Activated T-cell treated with anti-CD3 and anti-CD28 coated beads, Interleukin-2, amount 50 U/mL, for 48 hours (primary cell): Measurements from ENCODE around the gene ZBTB37.
"Not testable (repeated sequence)": the region's sequence is repeated elsewhere in the genome, so short reads cannot be mapped to it uniquely, and the experiment has no call there.

ENCODE experiments used
- DNase-seq, 2 experiments: peaks; one replicate each; pipeline ENCODE4 v3.0.0-alpha.2; 2020

ZBTB37 gene

DNA sequence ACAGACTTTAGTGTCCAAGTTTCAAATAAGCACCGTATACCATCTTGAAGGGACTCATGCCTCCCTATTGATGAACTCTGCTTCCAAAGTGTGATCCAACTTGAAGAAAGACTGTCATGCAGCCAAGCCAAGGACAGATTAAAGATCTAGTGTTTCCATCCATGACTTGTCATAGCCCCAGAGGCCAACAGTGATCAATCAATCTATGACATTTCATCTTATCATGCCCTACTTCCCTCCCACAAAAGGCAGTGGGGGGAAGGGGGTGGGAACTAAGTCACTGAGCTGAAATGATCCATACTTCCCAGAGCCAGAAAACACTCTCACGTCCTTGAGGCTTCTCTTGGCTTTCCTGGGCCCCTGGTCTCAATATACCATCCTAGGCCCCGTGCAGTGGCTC is 44.9 kb downstream of the ZBTB37 start:
- DNase-seq = no peak

DNA sequence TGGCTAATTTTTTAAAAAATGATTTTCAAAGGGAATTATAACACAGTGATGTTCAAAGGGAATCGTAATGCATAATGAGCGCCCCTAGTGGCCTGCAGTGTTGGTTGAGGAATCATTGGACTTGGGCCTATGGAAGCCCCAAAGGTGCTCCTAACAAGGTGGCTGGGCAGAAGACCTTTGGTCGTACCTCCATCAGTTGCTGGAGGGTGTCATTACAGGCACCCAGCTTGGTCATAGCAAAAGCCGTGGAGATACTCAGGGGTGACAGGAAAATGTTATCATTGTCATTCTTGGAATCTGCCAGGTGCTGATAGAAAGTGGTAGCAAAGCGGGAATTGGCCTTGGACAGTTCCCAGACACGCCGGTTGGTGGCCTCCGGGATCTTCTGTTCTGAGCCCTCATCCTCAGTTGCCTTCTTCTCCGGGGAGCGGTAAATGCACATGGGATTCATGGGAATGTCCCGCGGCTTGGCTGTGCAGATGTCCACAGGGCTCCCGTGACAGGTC is 46.2 kb downstream of the ZBTB37 start:
- peak; percentile 49 to 51 for DNase-seq

DNA sequence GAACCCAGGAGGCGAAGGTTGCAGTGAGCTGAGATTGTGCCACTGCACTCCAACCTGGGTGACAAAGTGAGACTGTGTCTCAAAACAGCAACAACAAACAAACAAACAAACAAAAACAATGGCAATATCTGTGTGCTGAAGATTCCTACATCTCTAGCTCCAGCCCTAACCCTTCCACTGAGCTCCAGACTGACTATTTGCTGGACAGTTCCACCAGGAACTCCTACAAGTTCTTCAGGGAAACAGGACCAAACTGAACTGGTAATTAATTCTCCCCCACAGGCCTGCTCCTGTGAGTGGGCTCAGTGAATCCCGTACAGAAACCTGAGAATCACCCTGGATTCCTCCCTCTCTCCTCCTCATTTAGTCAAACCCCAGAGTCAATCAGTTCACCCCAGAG is 47.4 kb downstream of the ZBTB37 start:
- DNase-seq = no peak

DNA sequence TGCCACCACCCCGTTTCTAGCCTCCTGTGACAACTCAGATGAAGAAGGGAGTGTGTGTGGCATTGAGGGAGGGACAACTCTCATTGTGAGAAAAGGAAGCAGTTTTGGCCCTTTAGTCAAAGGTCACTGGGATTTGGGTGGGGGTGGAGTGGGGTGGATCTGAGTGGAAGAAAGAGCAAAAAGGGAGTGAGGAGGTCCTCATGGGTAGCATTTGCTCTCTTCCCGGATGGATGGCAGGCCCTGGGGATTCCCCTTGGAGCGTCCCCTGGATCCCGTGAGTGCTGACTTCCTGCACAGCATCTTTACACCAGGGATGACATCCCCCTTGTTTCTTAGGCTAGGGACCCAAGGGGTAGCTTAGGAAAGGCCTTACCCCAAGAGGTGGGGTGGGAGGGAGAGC is 48.5 kb downstream of the ZBTB37 start:
- no peak for DNase-seq

DNA sequence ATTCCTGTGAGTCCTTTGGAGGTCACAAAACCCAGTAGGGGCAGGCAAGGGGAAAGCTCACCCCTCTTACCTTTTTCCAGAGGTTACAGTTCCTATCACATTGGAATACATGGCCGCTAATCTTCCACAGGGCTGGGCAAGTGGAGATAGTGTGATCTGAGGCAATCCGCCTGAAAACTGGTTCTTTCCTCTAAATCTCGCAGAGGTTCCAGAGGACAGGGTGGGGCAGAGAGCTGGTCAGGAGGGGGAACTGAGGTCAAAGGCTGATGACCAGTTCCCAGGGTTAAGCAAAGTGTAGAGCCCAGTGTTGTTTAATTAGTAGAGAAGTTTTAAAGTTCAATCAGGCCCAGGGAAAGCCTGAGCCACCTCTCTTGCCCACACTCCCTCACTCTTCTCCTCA is 49.0 kb downstream of the ZBTB37 start, which contains the start of gene SERPINC1:
TSS of gene SERPINC1 (minus strand) at position 179 of the 400 bp plus-strand sequence. CDS start at position 111, 68 bp downstream.
- no peak for DNase-seq

DNA sequence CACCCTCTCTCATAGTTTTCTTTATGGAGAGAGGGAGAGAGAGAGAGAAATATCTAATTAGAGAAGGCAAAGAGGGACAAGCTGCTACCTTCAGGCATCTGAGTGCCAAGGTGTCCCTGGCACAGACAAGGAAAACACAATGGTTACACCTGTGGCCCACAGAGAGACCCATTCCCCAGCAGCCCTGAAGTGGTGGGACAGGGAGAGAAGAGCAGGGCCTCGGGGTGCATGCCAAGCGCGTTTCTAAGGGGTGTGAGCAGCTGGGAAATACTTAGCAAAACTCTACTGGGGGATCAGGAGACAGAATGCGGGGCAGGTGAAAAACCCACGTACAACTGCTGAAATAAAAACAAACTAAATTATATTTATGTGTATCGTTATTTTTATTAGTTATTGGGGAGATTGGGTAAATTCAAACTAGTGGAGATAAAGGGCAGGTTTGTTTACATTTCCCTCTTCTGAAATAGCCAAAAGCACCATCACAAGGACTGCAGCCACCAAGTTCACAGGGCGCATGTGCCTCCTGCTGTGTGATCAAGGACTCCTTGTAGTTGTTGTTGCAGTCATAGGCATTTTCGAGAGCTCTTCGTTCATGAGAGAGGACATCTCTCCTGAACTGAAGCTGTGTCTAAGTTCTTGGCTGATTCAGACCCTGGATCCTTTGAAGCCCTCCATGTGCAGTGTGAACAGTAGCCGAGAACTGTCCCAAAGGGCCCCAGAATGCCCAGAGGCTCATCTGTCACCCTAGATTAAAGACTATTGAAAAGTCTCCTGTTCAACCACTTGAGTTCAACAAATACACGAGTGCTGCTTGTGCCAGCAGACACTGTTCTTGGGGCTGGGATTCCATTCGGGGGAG is 49.7 kb downstream of the ZBTB37 start:
- no peak for DNase-seq

DNA sequence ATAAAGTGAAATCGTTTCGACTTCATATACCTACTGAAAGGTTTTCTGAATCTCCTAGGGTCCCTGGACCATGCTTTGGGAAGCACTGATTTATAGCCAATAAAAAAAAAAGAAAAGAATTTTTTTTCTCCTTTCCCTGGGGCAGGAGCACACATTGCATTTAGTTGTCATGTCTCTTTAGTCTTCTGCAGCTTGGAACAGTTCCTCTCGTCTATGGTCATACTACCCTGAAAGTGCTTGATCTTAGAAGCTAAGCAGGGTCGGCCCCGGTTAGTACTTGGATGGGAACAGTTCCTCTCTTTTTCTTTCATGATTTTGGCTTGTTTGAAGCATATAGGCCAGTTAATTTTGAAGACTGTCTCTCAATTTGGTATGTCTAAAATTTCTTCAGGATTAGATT is 52.7 kb downstream of the ZBTB37 start:
- DNase-seq = no peak

DNA sequence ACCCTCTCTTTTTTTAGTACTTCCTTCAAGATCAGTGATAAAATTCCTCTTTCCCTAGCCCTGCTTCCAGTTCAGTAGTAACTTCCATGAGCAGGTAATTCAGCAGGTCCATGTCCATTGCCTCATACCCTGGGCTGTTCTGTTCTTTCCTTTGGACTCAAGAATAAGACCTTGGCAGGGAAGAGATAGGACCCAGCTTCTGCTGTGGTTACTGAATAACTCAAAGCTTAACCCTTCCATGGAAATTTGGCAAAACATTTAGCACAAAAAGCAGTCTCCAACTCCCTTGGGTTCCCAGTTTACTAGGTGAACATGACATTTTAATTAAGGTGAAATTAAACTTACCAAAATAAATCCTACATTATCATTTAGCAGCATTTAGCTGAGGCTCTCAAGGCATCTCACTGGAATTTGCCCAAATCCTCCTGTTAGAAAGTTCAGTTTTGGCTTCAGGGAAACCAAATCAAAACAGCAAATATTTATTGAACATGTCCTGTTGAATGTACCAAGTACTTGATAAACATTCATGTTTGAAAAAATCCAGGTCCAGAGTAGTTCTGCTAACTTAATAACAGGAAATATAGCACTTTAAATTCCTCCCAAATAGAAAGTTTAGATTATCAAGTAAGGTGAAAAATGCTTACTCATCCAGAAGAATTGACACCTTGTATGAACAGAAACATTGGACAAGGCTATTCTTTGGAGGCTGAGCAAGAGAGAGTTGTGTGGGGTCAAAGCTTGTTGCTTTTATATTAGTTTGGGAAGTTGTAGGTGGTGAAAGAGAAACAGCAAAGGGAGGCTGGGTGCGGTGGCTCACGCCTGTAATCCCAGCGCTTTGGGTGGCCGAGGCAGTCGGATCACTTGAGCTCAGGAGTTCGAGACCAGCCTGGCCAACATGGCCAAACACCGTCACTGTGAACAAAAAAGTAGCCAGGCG is 57.4 kb downstream of the ZBTB37 start:
- no peak for DNase-seq

DNA sequence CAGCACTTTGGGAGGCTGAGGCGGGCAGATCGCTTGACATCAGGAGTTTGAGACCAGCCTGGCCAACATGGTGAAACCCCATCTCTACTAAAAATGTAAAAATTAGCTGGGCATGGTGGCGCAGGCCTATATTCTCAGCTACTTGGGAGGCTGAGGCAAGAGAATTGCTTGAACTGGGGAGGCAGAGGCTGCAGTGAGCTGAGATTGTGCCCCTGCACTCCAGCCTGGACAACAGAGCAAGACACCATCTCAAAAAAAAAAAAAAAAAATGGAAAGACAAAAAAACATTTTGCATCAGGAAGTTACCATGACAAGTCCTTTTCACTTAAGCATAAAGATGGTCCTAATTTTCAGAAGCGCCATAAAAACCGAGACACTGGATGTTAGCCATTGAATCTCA is 62.4 kb downstream of the ZBTB37 start:
- DNase-seq = not testable (repeated sequence)

DNA sequence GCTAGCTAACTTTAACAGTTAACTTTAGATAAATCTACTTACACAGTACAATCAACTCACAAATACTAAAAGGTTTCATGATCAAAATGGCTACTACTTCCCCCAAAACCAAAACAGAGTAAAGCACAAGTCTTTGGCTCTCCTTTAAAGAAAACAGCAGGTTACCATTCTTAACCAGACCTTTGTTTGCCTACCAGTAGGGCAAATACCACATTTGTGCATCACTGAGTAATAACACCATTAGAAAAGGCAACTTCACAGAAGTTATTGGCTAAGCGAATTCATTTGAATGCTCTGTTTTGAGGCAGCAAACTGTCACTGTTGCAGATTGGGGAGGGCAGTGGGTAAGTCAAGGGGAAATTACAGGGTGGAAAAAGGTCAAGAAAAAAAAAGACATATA is 66.3 kb downstream of the ZBTB37 start:
- DNase-seq = no peak

DNA sequence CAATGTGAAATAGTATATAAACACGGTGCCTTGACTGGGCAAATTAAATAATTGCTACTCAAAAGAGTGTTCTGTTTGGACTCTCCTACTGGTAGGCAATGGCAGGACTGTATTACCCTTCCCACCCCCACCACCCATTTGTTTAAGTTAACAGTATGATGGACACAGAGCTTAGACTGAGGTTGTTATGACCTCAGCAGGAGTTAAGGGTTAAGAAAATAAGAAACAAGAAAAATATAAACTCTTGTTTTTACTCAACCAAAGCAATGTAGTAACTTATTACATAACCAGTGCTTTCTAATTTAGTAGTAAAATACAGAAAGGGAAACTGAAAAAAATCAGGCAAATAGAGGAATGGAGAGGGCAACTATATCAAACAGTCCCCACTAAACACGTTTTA is 68.9 kb downstream of the ZBTB37 start:
- no peak for DNase-seq

DNA sequence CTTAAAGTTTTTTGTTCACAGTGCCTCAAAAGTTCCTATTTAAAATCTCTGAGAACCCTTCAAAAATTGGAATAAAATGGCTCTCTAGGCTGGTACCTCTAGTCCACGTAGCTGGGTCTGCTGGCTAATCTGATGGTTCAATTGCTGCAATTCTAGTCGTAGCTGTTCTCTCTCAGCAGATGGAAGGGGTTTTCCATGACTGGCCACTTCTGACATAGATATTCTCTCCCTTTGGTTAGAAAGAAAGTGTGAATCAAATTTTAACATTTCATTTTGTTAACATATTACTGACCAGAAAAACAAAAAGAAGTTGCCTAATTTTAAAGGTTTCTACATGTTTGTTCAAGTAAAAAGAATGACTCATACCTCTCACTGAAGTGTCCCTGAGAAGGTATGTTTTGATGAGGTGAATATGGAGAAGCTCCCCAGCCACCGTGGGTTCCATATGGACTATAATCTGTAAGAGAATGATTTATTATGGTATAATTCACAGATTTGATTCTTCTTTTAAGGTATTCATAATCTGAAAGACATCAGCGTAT is 78.3 kb downstream of the ZBTB37 start:
- DNase-seq = no peak

DNA sequence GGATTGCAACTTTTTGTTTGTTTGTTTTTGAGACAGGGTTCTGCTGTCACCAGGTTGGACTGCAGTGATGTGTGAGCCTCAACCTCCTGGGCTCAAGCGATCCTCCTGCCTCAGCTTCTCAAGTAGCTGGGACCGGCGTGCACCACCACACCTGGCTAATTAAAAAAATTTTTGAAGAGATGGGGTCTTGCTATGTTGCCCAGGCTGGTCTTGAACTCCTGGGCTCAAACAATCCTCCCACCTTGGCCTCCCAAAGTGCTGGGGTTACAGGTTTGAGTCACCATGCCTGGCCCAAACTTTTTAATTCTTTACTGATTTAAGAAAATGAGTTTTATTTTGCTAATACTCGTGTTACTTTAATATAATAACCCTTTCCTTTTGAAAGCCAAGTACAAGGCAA is 80.4 kb downstream of the ZBTB37 start:
- DNase-seq = no peak
